Measurements from ENCODE around the gene DDX31.

DDX31 gene

GRCh38 chr9:132622159-132622558 lies 47.6 kb downstream of the DDX31 start:
- Histone ChIP-seq H3K23ac (ENCODE audit: low read depth, low read length, poor library complexity) (no peak overlapping the region), H3K18ac (ENCODE audit: low read length) (no peak overlapping the region), H3K36me3 (replicated peaks in 1 of 2; ENCODE audit: control insufficient read depth in 2 of 2, insufficient read depth in 2 of 2, low read length in 2 of 2) (peaks cover 8 to 86% of the 10 kb centered on the region in 2 donors), H4K8ac (ENCODE audit: low read depth, low read length) (no peak overlapping the region), H3K27me3 (ENCODE audit: control insufficient read depth in 3 of 3, insufficient read depth in 3 of 3, low read depth in 1 of 3, low read length in 3 of 3) (no peaks in the 10 kb centered on the region), H2BK12ac (ENCODE audit: low read length) (no peak overlapping the region), H2AK5ac (ENCODE audit: low read depth, low read length) (no peak overlapping the region), H3K4me1 (ENCODE audit: control insufficient read depth in 2 of 2, insufficient read depth in 1 of 2, low read depth in 1 of 2, low read length in 2 of 2) (peaks cover 0 to 2% of the 10 kb centered on the region in 2 donors), H2BK15ac (ENCODE audit: low read length) (no peak overlapping the region), H2BK5ac (ENCODE audit: low read length) (no peak overlapping the region), H2BK120ac (ENCODE audit: low read depth, low read length) (no peak overlapping the region), H3K4me3 (ENCODE audit: low read length in 2 of 2) (no peak overlapping the region), H3K4ac (ENCODE audit: low read length) (no peak overlapping the region), H3K79me1 (ENCODE audit: low read depth, low read length) (no peaks in the 10 kb centered on the region), H3K14ac (ENCODE audit: low read length) (no peak overlapping the region), H2AFZ (ENCODE audit: low read length) (no peak overlapping the region), H3K9ac (ENCODE audit: low read depth, low read length, poor library complexity) (no peak overlapping the region), H3K9me3 (replicated peaks in 1 of 2; ENCODE audit: control insufficient read depth in 2 of 2, insufficient read depth in 1 of 2, low read depth in 1 of 2, low read length in 2 of 2) (no peaks in the 10 kb centered on the region), H3K4me2 (ENCODE audit: insufficient read depth, low read length, poor library complexity, severe bottlenecking) (no peak overlapping the region), H4K91ac (ENCODE audit: low read depth, low read length, poor library complexity) (no peak overlapping the region), H3K27ac (replicated peaks; ENCODE audit: low read length) (no peak overlapping the region)
- no peak for DNase-seq (ENCODE audit: low spot score)
- WGBS, 2 donors (ENCODE audit: extremely low coverage in 2 of 2, insufficient read length in 2 of 2, insufficient replicate concordance in 1 of 2) = no CpG with 5 or more reads among the region's 5 CpGs

- WGBS, 2 donors (ENCODE audit: extremely low coverage in 2 of 2, insufficient read length in 2 of 2, insufficient replicate concordance in 1 of 2) = no CpG with 5 or more reads among the region's 5 CpGs
- Histone ChIP-seq H3K23ac (ENCODE audit: low read depth, low read length, poor library complexity) (no peak overlapping the region), H3K27ac (replicated peaks; ENCODE audit: low read length) (no peak overlapping the region), H2BK5ac (ENCODE audit: low read length) (no peak overlapping the region), H2BK15ac (ENCODE audit: low read length) (no peak overlapping the region), H3K9me3 (replicated peaks in 1 of 2; ENCODE audit: control insufficient read depth in 2 of 2, insufficient read depth in 1 of 2, low read depth in 1 of 2, low read length in 2 of 2) (no peaks in the 10 kb centered on the region), H4K91ac (ENCODE audit: low read depth, low read length, poor library complexity) (no peak overlapping the region), H2BK120ac (ENCODE audit: low read depth, low read length) (no peak overlapping the region), H4K8ac (ENCODE audit: low read depth, low read length) (no peak overlapping the region), H3K79me1 (ENCODE audit: low read depth, low read length) (no peaks in the 10 kb centered on the region), H3K27me3 (ENCODE audit: control insufficient read depth in 3 of 3, insufficient read depth in 3 of 3, low read depth in 1 of 3, low read length in 3 of 3) (no peaks in the 10 kb centered on the region), H3K18ac (ENCODE audit: low read length) (no peak overlapping the region), H3K4ac (ENCODE audit: low read length) (no peak overlapping the region), H2BK12ac (ENCODE audit: low read length) (no peak overlapping the region), H3K9ac (ENCODE audit: low read depth, low read length, poor library complexity) (no peak overlapping the region), H3K36me3 (replicated peaks in 1 of 2; ENCODE audit: control insufficient read depth in 2 of 2, insufficient read depth in 2 of 2, low read length in 2 of 2) (peaks cover 19 to 93% of the 10 kb centered on the region in 2 donors), H3K14ac (ENCODE audit: low read length) (no peak overlapping the region), H2AFZ (ENCODE audit: low read length) (no peak overlapping the region), H3K4me1 (ENCODE audit: control insufficient read depth in 2 of 2, insufficient read depth in 1 of 2, low read depth in 1 of 2, low read length in 2 of 2) (peaks cover 0 to 2% of the 10 kb centered on the region in 2 donors), H3K4me3 (ENCODE audit: low read length in 2 of 2) (no peak overlapping the region), H3K4me2 (ENCODE audit: insufficient read depth, low read length, poor library complexity, severe bottlenecking) (no peak overlapping the region), H2AK5ac (ENCODE audit: low read depth, low read length) (no peak overlapping the region)
- DNase-seq (ENCODE audit: low spot score) = no peak
Observed at GRCh38 chr9:132616725-132617124, 53.1 kb downstream of the DDX31 start.

GRCh38 chr9:132615774-132616173 lies 54.0 kb downstream of the DDX31 start:
- Histone ChIP-seq H4K91ac (ENCODE audit: low read depth, low read length, poor library complexity) (no peak overlapping the region), H3K4ac (ENCODE audit: low read length) (no peak overlapping the region), H3K79me1 (ENCODE audit: low read depth, low read length) (no peaks in the 10 kb centered on the region), H3K4me3 (ENCODE audit: low read length in 2 of 2) (no peak overlapping the region), H3K9ac (ENCODE audit: low read depth, low read length, poor library complexity) (no peak overlapping the region), H3K23ac (ENCODE audit: low read depth, low read length, poor library complexity) (no peak overlapping the region), H2BK12ac (ENCODE audit: low read length) (no peak overlapping the region), H2AFZ (ENCODE audit: low read length) (no peak overlapping the region), H2BK5ac (ENCODE audit: low read length) (no peak overlapping the region), H2BK15ac (ENCODE audit: low read length) (no peak overlapping the region), H3K14ac (ENCODE audit: low read length) (no peak overlapping the region), H3K36me3 (replicated peaks in 1 of 2; ENCODE audit: control insufficient read depth in 2 of 2, insufficient read depth in 2 of 2, low read length in 2 of 2) (peaks cover 22 to 94% of the 10 kb centered on the region in 2 donors), H3K27ac (replicated peaks; ENCODE audit: low read length) (no peak overlapping the region), H3K18ac (ENCODE audit: low read length) (no peak overlapping the region), H3K27me3 (ENCODE audit: control insufficient read depth in 3 of 3, insufficient read depth in 3 of 3, low read depth in 1 of 3, low read length in 3 of 3) (no peaks in the 10 kb centered on the region), H2BK120ac (ENCODE audit: low read depth, low read length) (no peak overlapping the region), H2AK5ac (ENCODE audit: low read depth, low read length) (no peak overlapping the region), H4K8ac (ENCODE audit: low read depth, low read length) (no peak overlapping the region), H3K9me3 (replicated peaks in 1 of 2; ENCODE audit: control insufficient read depth in 2 of 2, insufficient read depth in 1 of 2, low read depth in 1 of 2, low read length in 2 of 2) (no peaks in the 10 kb centered on the region), H3K4me1 (ENCODE audit: control insufficient read depth in 2 of 2, insufficient read depth in 1 of 2, low read depth in 1 of 2, low read length in 2 of 2) (peaks cover 0 to 2% of the 10 kb centered on the region in 2 donors), H3K4me2 (ENCODE audit: insufficient read depth, low read length, poor library complexity, severe bottlenecking) (no peak overlapping the region)
- DNase-seq (ENCODE audit: low spot score) = no peak
- no CpG with 5 or more reads among the region's 2 CpGs for WGBS, 2 donors (ENCODE audit: extremely low coverage in 2 of 2, insufficient read length in 2 of 2, insufficient replicate concordance in 1 of 2)

GRCh38 chr9:132614324-132614723 lies 55.5 kb downstream of the DDX31 start:
- Histone ChIP-seq H3K18ac (ENCODE audit: low read length) (no peak overlapping the region), H3K23ac (ENCODE audit: low read depth, low read length, poor library complexity) (no peak overlapping the region), H2BK15ac (ENCODE audit: low read length) (no peak overlapping the region), H2AFZ (ENCODE audit: low read length) (no peak overlapping the region), H2BK5ac (ENCODE audit: low read length) (no peak overlapping the region), H2BK120ac (ENCODE audit: low read depth, low read length) (no peak overlapping the region), H3K14ac (ENCODE audit: low read length) (no peak overlapping the region), H3K4ac (ENCODE audit: low read length) (no peak overlapping the region), H3K27me3 (ENCODE audit: control insufficient read depth in 3 of 3, insufficient read depth in 3 of 3, low read depth in 1 of 3, low read length in 3 of 3) (no peaks in the 10 kb centered on the region), H3K4me3 (ENCODE audit: low read length in 2 of 2) (no peak overlapping the region), H3K79me1 (ENCODE audit: low read depth, low read length) (no peaks in the 10 kb centered on the region), H3K27ac (replicated peaks; ENCODE audit: low read length) (no peak overlapping the region), H3K9ac (ENCODE audit: low read depth, low read length, poor library complexity) (no peak overlapping the region), H3K36me3 (replicated peaks in 1 of 2; ENCODE audit: control insufficient read depth in 2 of 2, insufficient read depth in 2 of 2, low read length in 2 of 2) (peaks cover 22 to 93% of the 10 kb centered on the region in 2 donors), H3K4me1 (ENCODE audit: control insufficient read depth in 2 of 2, insufficient read depth in 1 of 2, low read depth in 1 of 2, low read length in 2 of 2) (peaks cover 0 to 4% of the 10 kb centered on the region in 2 donors), H3K4me2 (ENCODE audit: insufficient read depth, low read length, poor library complexity, severe bottlenecking) (no peak overlapping the region), H3K9me3 (replicated peaks in 1 of 2; ENCODE audit: control insufficient read depth in 2 of 2, insufficient read depth in 1 of 2, low read depth in 1 of 2, low read length in 2 of 2) (no peaks in the 10 kb centered on the region), H4K8ac (ENCODE audit: low read depth, low read length) (no peak overlapping the region), H4K91ac (ENCODE audit: low read depth, low read length, poor library complexity) (no peak overlapping the region), H2AK5ac (ENCODE audit: low read depth, low read length) (no peak overlapping the region), H2BK12ac (ENCODE audit: low read length) (no peak overlapping the region)
- WGBS, 2 donors (ENCODE audit: extremely low coverage in 2 of 2, insufficient read length in 2 of 2, insufficient replicate concordance in 1 of 2) = no CpG with 5 or more reads among the region's 6 CpGs
- DNase-seq (ENCODE audit: low spot score) = no peak
